HepG2 (cell line): ENCODE measurements around the gene NUDT22. TPM values are rescaled to one million over a fixed set of nuclear protein-coding genes. Genes with fewer than 3 reads are reported as not detected.

ENCODE experiments used
- ESRRA ChIP-seq: sonication (generic); formaldehyde crosslinking; IDR thresholded peaks from 2 replicates; pipeline ENCODE4 v1.5.1; 2020; ENCODE audit warnings: mild to moderate bottlenecking, low read depth, missing genetic modification reagents
- ETS1 ChIP-seq: sonication (generic); formaldehyde crosslinking; IDR thresholded peaks from 2 replicates; pipeline ENCODE4 v1.4.0; 2020; ENCODE audit warnings: missing genetic modification reagents
- FOXK1 ChIP-seq: sonication (generic); formaldehyde crosslinking; IDR thresholded peaks from 2 replicates; pipeline ENCODE4 v1.4.0; 2020; ENCODE audit warnings: low read depth, missing genetic modification reagents, borderline replicate concordance
- FOXM1 ChIP-seq: sonication (generic); formaldehyde crosslinking; IDR thresholded peaks from 2 replicates; pipeline ENCODE4 v1.5.0; 2020; ENCODE audit warnings: missing genetic modification reagents
- KAT8 ChIP-seq: IDR thresholded peaks from 2 replicates; pipeline ENCODE4 v1.6.1; 2016; ENCODE audit warnings: missing genetic modification reagents, missing compliant biosample characterization
- MAFG ChIP-seq: sonication (generic); formaldehyde crosslinking; IDR thresholded peaks from 2 replicates; pipeline ENCODE4 v1.5.1; 2020; ENCODE audit warnings: mild to moderate bottlenecking, missing genetic modification reagents
- MEIS1 ChIP-seq: sonication (generic); formaldehyde crosslinking; IDR thresholded peaks from 2 replicates; pipeline ENCODE4 v1.9.0; 2021; ENCODE audit warnings: mild to moderate bottlenecking, missing genetic modification reagents, moderate library complexity, borderline replicate concordance
- MTA1 ChIP-seq: sonication (generic); formaldehyde crosslinking; IDR thresholded peaks from 2 replicates; pipeline ENCODE4 v1.4.0; 2020; ENCODE audit warnings: missing genetic modification reagents, mild to moderate bottlenecking, borderline replicate concordance
- NCOA2 ChIP-seq: sonication (generic); formaldehyde crosslinking; IDR thresholded peaks from 2 replicates; pipeline ENCODE4 v1.8.0; 2022; ENCODE audit warnings: inconsistent platforms
- NRL ChIP-seq: sonication (generic); formaldehyde crosslinking; IDR thresholded peaks from 2 replicates; pipeline ENCODE4 v1.5.0; 2020; ENCODE audit warnings: missing genetic modification reagents, mild to moderate bottlenecking, moderate library complexity, borderline replicate concordance
- SALL2 ChIP-seq: sonication (generic); formaldehyde crosslinking; IDR thresholded peaks from 2 replicates; pipeline ENCODE4 v1.8.1; 2023; ENCODE audit warnings: mild to moderate bottlenecking, missing genetic modification reagents, inconsistent platforms
- SMARCE1 ChIP-seq: fragments of 450-650 bp; IDR thresholded peaks from 2 replicates; pipeline ENCODE4 v1.6.1; 2017; ENCODE audit warnings: borderline replicate concordance
- U2AF2 ChIP-seq: fragments of 200-400 bp; formaldehyde crosslinking; IDR thresholded peaks from 2 replicates; pipeline ENCODE4 v1.6.1; 2017; ENCODE audit warnings: low read depth, mild to moderate bottlenecking, low read length
- ZBTB3 ChIP-seq: sonication (generic); formaldehyde crosslinking; IDR thresholded peaks from 2 replicates; pipeline ENCODE4 v1.4.0; 2020; ENCODE audit warnings: low read depth, mild to moderate bottlenecking, moderate library complexity, missing genetic modification reagents, borderline replicate concordance
- ZBTB33 ChIP-seq: sonication (generic); formaldehyde crosslinking; IDR thresholded peaks from 2 replicates; pipeline ENCODE4 v1.4.0; 2020; ENCODE audit warnings: missing genetic modification reagents
- ZBTB39 ChIP-seq: sonication (generic); formaldehyde crosslinking; IDR thresholded peaks from 2 replicates; pipeline ENCODE4 v1.5.0; 2020; ENCODE audit warnings: missing genetic modification reagents
- ZNF234 ChIP-seq: sonication (generic); formaldehyde crosslinking; conservative IDR thresholded peaks from 2 replicates; pipeline ENCODE4 v1.5.1; 2020; ENCODE audit warnings: mild to moderate bottlenecking, missing genetic modification reagents
- ZNF274 ChIP-seq: sonication (generic); formaldehyde crosslinking; IDR thresholded peaks from 2 replicates; pipeline ENCODE4 v1.5.1; 2020; ENCODE audit warnings: mild to moderate bottlenecking, missing genetic modification reagents
- ZNF546 ChIP-seq: sonication (generic); formaldehyde crosslinking; conservative IDR thresholded peaks from 2 replicates; pipeline ENCODE4 v1.8.1; 2023; ENCODE audit warnings: mild to moderate bottlenecking, missing genetic modification reagents
- ZNF558 ChIP-seq: sonication (generic); formaldehyde crosslinking; IDR thresholded peaks from 2 replicates; pipeline ENCODE4 v1.9.0; 2022; ENCODE audit warnings: mild to moderate bottlenecking, missing genetic modification reagents, borderline replicate concordance
- ZNF703 ChIP-seq: sonication (generic); formaldehyde crosslinking; IDR thresholded peaks from 2 replicates; pipeline ENCODE4 v1.5.1; 2020; ENCODE audit warnings: missing genetic modification reagents, mild to moderate bottlenecking, moderate library complexity, borderline replicate concordance
- ZNF747 ChIP-seq: sonication (generic); formaldehyde crosslinking; IDR thresholded peaks from 2 replicates; pipeline ENCODE4 v1.8.1; 2023; ENCODE audit warnings: missing genetic modification reagents, mild to moderate bottlenecking, borderline replicate concordance
- polyA plus RNA-seq, 8 experiments: library from polyadenylated mRNA; depleted of rRNA in 3 of 8; stranded (reverse) in 7 of 8; unstranded in 1 of 8; fragments of >200 nt; fragmentation: Illumina TruSeq in 4 of 8; extraction: Trizol in 4 of 8; gene quantifications; 2 replicates each; pipeline versions ENCODE4 v1.2.1 to v1.2.3, GENCODE V29; 2011 to 2016; ENCODE audit warnings: low read depth in 4 of 8, missing spikeins in 1 of 8, mixed read lengths in 1 of 8; ENCODE audit not compliant: insufficient read depth in 1 of 8
- total RNA-seq, 5 experiments: library from RNA; depleted of rRNA; stranded (reverse); fragments of >200 nt; fragmentation: Illumina TruSeq; extraction: Trizol; gene quantifications; 2 replicates each; pipeline ENCODE4 v1.2.3, GENCODE V29; 2016; ENCODE audit warnings: low read depth in 1 of 5
- TF ChIP-seq, protein P1 (sequence below): sonication (generic); formaldehyde crosslinking; IDR thresholded peaks from 2 replicates; pipeline ENCODE4 v1.4.0; 2020; ENCODE audit warnings: missing genetic modification reagents, borderline replicate concordance

Gene NUDT22
- total and polyA plus RNA-seq, 2 of the 13 experiments (the other 11 are each of a cell fraction or from before 2014, with no cell fraction given): 33.5 to 39.8 TPM

DNA sequence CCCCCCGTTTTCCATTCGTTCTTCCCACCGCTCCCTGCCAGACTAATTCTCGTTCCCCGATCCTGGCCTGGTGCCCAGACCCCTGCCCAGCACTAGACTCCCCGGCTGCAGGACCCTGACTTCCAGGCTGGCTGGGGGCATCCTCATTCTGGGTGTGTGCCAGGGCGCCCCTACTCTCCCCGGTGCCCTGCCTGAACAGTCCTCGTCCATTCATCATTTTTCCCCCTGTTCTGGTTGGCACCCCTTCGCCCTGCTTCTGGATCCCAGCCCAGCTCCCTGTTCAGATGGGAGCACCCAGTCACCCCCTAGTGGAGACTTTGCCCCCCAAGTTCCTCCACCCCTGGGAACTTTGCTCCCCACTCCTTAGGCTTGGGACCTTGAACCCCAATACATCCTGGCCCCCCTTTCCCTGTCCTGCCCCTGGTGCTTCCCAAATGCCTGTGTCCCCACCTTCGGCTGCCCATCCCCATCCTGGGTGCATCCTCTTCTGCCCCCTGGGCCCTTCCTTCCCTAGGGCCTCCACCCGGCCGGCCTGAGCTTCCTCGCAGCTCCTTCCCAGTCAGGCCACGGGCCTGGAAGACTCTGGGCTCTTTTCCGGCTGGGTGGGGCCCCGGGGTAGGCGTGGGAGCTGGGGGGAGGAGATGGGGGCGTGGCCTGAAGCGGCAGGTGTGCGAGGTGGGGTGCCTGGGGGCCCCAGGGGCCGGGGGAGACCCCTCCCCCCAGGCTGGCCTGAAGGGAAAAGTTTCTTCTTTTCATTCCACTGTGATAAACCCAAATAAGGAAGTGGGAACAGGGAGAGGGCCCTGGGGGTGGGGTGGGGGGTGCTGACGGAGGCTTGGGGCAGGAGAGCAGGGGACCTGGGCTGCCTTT, 26.2 kb downstream of the NUDT22 start (continued):
- TF ChIP-seq ESRRA (CRISPR knock-in tag) (no peak), ETS1 (no peak), NCOA2 (no peak), KAT8 (CRISPR knock-in tag) (no peak), FOXK1 (CRISPR knock-in tag) (no peak), ZNF703 (CRISPR knock-in tag) (no peak), ZBTB33 (CRISPR knock-in tag) (no peak), MEIS1 (CRISPR knock-in tag) (peak; percentile 53; the same call in 1 of the 2 replicates), ZNF234 (CRISPR knock-in tag) (no peak), ZBTB39 (no peak), U2AF2 (no peak), ZNF747 (0 out of 2 replicates have a peak, but pooled peaks have one; percentile 40), SMARCE1 (no peak), ZBTB3 (no peak), SALL2 (CRISPR knock-in tag) (no peak), ZNF274 (CRISPR knock-in tag) (0 out of 2 replicates have a peak, but pooled peaks have one; percentile 1), FOXM1 (CRISPR knock-in tag) (no peak), ZNF558 (CRISPR knock-in tag) (0 out of 2 replicates have a peak, but pooled peaks have one; percentile 34), NRL (CRISPR knock-in tag) (0 out of 2 replicates have a peak, but pooled peaks have one; percentile 23), MTA1 (CRISPR knock-in tag) (peak; percentile 15; the same call in 1 of the 2 replicates), MAFG (no peak), ZNF546 (CRISPR knock-in tag) (0 out of 2 replicates have a peak, but pooled peaks have one; percentile 30)
- TF ChIP-seq, protein P1, sequence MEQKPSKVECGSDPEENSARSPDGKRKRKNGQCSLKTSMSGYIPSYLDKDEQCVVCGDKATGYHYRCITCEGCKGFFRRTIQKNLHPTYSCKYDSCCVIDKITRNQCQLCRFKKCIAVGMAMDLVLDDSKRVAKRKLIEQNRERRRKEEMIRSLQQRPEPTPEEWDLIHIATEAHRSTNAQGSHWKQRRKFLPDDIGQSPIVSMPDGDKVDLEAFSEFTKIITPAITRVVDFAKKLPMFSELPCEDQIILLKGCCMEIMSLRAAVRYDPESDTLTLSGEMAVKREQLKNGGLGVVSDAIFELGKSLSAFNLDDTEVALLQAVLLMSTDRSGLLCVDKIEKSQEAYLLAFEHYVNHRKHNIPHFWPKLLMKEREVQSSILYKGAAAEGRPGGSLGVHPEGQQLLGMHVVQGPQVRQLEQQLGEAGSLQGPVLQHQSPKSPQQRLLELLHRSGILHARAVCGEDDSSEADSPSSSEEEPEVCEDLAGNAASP (CRISPR knock-in tag): no peak
